ENCODE measurements around the gene GSDME.

- TF ChIP-seq POLR2AphosphoS5 (IDR thresholded peaks at IDR 0.05; ENCODE audit: borderline replicate concordance, low read depth, low read length) (no peak), EZH2 (IDR thresholded peaks at IDR 0.05) (no peak), FOXP2 (optimal IDR thresholded peaks at IDR 0.05; ENCODE audit: control extremely low read depth, extremely low read length, insufficient read depth) (no peak)
Observed at GRCh38 chr7:24698531-24699266, 58.6 kb downstream of the GSDME start.

Measured in SK-N-MC (cell line).